ENCODE results near the gene MTERF4.

The MTERF4 gene

GRCh38 chr2:241088376-241088775 is 13.7 kb downstream of the MTERF4 start:
- DNase-seq, result no peak

- no peak for DNase-seq
These were observed 14.4 kb downstream of the MTERF4 start for GRCh38 chr2:241087420-241088268.

GRCh38 chr2:241084856-241085444 is 17.1 kb downstream of the MTERF4 start:
- DNase-seq, result no peak

- DNase-seq, result no peak
These were observed 19.0 kb downstream of the MTERF4 start for GRCh38 chr2:241083091-241083415.

- DNase-seq, result no peak
These were observed 19.6 kb downstream of the MTERF4 start for GRCh38 chr2:241082341-241083090.

GRCh38 chr2:241081643-241082340 is 20.3 kb downstream of the MTERF4 start:
- DNase-seq, result no peak

- no peak for DNase-seq
These were observed 20.9 kb downstream of the MTERF4 start for GRCh38 chr2:241081190-241081642.

- DNase-seq, result no peak
These were observed 21.5 kb downstream of the MTERF4 start for GRCh38 chr2:241080405-241081189.

- DNase-seq, result no peak
These were observed 27.1 kb downstream of the MTERF4 start for GRCh38 chr2:241074901-241075540.

- no peak for DNase-seq
These were observed 27.8 kb downstream of the MTERF4 start for GRCh38 chr2:241074065-241074818.

- no peak for DNase-seq
These were observed 28.7 kb downstream of the MTERF4 start for GRCh38 chr2:241073166-241074064.

- no peak for DNase-seq
These were observed 29.4 kb downstream of the MTERF4 start for GRCh38 chr2:241072553-241073165.

GRCh38 chr2:241072151-241072550 is 29.9 kb downstream of the MTERF4 start:
- no peak for DNase-seq

GRCh38 chr2:241071677-241072111 is 30.4 kb downstream of the MTERF4 start:
- DNase-seq, result no peak

- no peak for DNase-seq
These were observed 31.0 kb downstream of the MTERF4 start for GRCh38 chr2:241070811-241071676.

GRCh38 chr2:241070361-241070760 is 31.7 kb downstream of the MTERF4 start:
- no peak for DNase-seq

GRCh38 chr2:241069821-241070281 is 32.2 kb downstream of the MTERF4 start:
- DNase-seq, result no peak
